ENCODE measurements around the gene BRICD5. TPM values are rescaled to one million over a fixed set of nuclear protein-coding genes. Genes with fewer than 3 reads are reported as not detected.
A peak's percentile ranks its signal among the peaks of the same experiment; 100 is the strongest.

Gene BRICD5
- polyA plus RNA-seq, 3 donors from 2014 or later, result 0.10 to 0.36 TPM; not detected in 1

- H3K9me3 Mint-ChIP-seq, result no peaks in the 10 kb centered on the region
- DNase-seq, result no peak
These were observed 14.3 kb downstream of the BRICD5 start, which contains the start of gene CASKIN1 for GRCh38 chr16:2196162-2196980. TSS of gene CASKIN1 (minus strand) at chr16:2196605. CDS start at chr16:2196432, 173 bp downstream.

GRCh38 chr16:2195322-2196161 lies 15.1 kb downstream of the BRICD5 start:
- Mint-ChIP-seq H3K9me3 (no peaks in the 10 kb centered on the region), H3K36me3 (peaks cover 0 to 4% (median 0%) of the 10 kb centered on the region in 3 donors), H3K27me3 (ENCODE audit: low read depth in 3 of 3) (peaks cover 4 to 18% (median 10%) of the 10 kb centered on the region in 3 donors), H3K4me1 (peaks cover 0 to 5% of the 10 kb centered on the region in 2 donors), H3K4me3 (peak overlapping the region in 3 of 5 donors; percentile 2 to 21 (median 21)), H3K27ac (no peak overlapping the region)
- DNase-seq, result no peak

More at GRCh38 chr16:2196162-2196980, 14.3 kb downstream of the BRICD5 start, which contains the start of gene CASKIN1:
- Mint-ChIP-seq H3K27me3 (ENCODE audit: low read depth in 3 of 3) (peaks cover 4 to 18% (median 10%) of the 10 kb centered on the region in 3 donors), H3K4me1 (peaks cover 0 to 5% of the 10 kb centered on the region in 2 donors), H3K4me3 (peak within 1 kb of the TSS; percentile 15 to 62 (median 49)), H3K27ac (no peak within 1 kb of the TSS), H3K36me3 (peaks cover 0 to 5% (median 0%) of the 10 kb centered on the region in 3 donors)

GRCh38 chr16:2194852-2195321 lies 15.8 kb downstream of the BRICD5 start:
- peak overlapping the region in 3 of 5 donors; percentile 33 to 41 (median 39) for H3K4me3 Mint-ChIP-seq
- no peaks in the 10 kb centered on the region for H3K36me3 Mint-ChIP-seq
- H3K9me3 Mint-ChIP-seq, result no peaks in the 10 kb centered on the region
- peaks cover 0 to 5% of the 10 kb centered on the region in 2 donors for H3K4me1 Mint-ChIP-seq
- no peak overlapping the region for H3K27ac Mint-ChIP-seq
- H3K27me3 Mint-ChIP-seq (ENCODE audit: low read depth in 3 of 3), result peaks cover 4 to 18% (median 10%) of the 10 kb centered on the region in 3 donors
- DNase-seq, result peak; percentile 28 to 47 (median 45)

DNA sequence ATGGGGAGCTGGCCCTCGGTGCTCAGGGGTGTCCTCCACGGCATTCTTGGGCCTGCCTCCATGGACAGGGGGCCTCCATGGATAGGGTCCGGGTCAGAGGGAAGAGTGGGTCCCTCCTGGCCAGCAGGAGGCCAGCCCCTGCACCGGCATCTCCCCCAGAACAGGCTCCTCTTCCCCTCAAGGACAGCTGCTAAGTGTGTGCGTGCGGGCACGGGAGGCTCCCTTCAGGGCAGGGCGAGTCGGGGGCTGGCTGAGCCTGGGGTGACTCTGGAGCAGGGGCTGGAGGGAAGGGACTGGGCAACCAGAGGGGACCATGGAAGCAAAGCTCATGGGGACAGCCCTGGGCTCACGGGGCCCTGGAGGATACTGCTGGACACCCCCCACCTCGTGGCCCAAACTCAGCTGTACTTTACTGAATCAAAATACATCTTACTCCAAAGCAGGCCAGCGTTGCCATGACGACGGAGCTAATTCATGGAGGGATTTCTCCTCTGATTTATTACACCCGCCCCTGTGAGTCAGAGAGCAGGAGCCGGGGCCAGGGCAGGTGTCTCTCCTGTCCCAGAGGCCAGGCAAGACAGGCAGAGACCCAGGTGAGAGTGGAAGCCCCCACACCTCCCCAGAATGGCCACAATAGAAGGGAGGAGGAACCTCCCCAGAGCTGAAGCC lies 16.4 kb downstream of the BRICD5 start:
- Mint-ChIP-seq H3K4me3 (peak overlapping the region in 1 of 5 donors; percentile 41), H3K36me3 (no peaks in the 10 kb centered on the region), H3K4me1 (peaks cover 0 to 5% of the 10 kb centered on the region in 2 donors), H3K9me3 (no peaks in the 10 kb centered on the region), H3K27ac (no peak overlapping the region), H3K27me3 (ENCODE audit: low read depth in 3 of 3) (peaks cover 4 to 18% (median 10%) of the 10 kb centered on the region in 3 donors)
- DNase-seq, result no peak

- peaks cover 0 to 5% (median 5%) of the 10 kb centered on the region in 3 donors for H3K27me3 Mint-ChIP-seq (ENCODE audit: low read depth in 3 of 3)
- peaks cover 0 to 2% of the 10 kb centered on the region in 2 donors for H3K4me1 Mint-ChIP-seq
These were observed 19.3 kb downstream of the BRICD5 start for GRCh38 chr16:2191446-2191706.

GRCh38 chr16:2190659-2191445 lies 19.8 kb downstream of the BRICD5 start:
- Mint-ChIP-seq H3K4me1 (peaks cover 0 to 2% of the 10 kb centered on the region in 2 donors), H3K27me3 (ENCODE audit: low read depth in 3 of 3) (peaks cover 0 to 5% (median 5%) of the 10 kb centered on the region in 3 donors)

More at GRCh38 chr16:2191446-2191706, 19.3 kb downstream of the BRICD5 start:
- Mint-ChIP-seq H3K36me3 (no peaks in the 10 kb centered on the region), H3K4me3 (no peak overlapping the region), H3K9me3 (no peaks in the 10 kb centered on the region), H3K27ac (no peak overlapping the region)
- DNase-seq, result no peak

DNA sequence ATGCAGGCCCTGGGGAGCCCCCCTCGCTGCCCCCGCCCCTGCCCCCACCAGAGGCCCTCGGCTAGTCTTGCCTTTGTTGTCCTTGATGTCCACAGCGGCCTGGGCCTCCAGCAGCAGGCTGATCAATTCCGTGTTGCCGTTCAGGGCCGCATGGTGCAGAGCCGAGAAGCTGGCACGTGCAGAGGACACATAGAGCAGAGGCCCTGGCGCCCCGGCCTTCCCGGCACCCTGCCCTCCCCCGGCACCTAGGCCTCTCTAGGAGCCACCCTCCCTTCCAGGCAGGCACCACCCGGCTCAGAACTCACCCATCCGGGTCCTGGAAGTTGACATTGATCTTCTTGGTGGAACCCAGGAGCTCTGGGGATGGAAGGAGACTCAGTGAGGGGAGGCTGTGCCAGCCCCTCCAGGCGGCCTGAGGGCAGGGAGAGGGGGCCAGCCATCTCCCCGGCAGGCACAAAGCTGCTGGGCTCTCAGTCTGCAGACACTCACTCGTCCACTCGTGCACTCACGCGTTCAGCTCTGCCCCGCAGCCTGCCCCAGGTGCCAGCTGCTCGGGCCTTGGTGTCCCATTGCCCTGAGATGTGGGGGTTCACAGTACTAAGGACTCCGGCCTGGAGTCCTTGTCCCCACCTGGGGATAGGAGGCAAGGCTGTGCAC lies 20.5 kb downstream of the BRICD5 start:
- no peak overlapping the region for H3K4me3 Mint-ChIP-seq
- H3K27ac Mint-ChIP-seq, result no peak overlapping the region
- DNase-seq, result no peak
- H3K27me3 Mint-ChIP-seq (ENCODE audit: low read depth in 3 of 3), result peaks cover 0 to 5% (median 5%) of the 10 kb centered on the region in 3 donors
- peaks cover 0 to 2% of the 10 kb centered on the region in 2 donors for H3K4me1 Mint-ChIP-seq
- H3K9me3 Mint-ChIP-seq, result no peaks in the 10 kb centered on the region
- no peaks in the 10 kb centered on the region for H3K36me3 Mint-ChIP-seq

More at GRCh38 chr16:2190659-2191445, 19.8 kb downstream of the BRICD5 start:
- no peak for DNase-seq
- Mint-ChIP-seq H3K4me3 (no peak overlapping the region), H3K27ac (no peak overlapping the region), H3K36me3 (no peaks in the 10 kb centered on the region), H3K9me3 (no peaks in the 10 kb centered on the region)

DNA sequence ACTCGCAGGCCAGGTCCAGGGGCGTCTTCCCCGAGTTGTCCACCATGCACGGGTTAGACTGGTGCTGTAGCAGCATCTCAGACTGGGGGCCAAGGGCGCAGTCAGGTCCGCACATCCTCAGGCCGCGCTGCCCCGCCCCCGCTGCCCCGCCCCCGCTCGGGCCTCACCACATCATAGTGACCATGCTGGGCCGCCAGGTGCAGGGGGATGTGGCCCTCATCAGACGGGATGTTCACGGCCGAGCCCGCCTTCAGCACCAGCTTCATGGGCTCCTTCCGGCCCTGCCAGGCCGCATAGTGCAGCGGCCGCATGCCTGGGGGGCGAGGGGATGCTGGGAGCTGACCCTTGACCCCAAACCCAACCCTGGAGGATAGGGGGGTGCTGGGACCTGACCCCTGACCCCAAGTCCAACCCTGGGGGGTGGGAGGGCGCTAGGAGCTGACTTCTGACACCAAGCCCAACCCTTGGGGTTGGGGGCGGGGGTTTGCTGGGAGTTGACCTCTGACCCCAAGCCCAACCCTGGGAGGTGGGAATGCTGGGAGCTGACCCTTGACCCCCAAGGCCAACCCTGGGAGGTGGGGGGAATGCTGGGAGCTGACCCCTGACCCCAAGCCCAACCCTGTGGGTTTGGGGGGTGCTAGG lies 21.3 kb downstream of the BRICD5 start:
- no peaks in the 10 kb centered on the region for H3K9me3 Mint-ChIP-seq
- no peak overlapping the region for H3K4me3 Mint-ChIP-seq
- no peak for DNase-seq
- H3K36me3 Mint-ChIP-seq, result no peaks in the 10 kb centered on the region
- H3K4me1 Mint-ChIP-seq, result no peaks in the 10 kb centered on the region
- peaks cover 0 to 5% (median 2%) of the 10 kb centered on the region in 3 donors for H3K27me3 Mint-ChIP-seq (ENCODE audit: low read depth in 3 of 3)
- H3K27ac Mint-ChIP-seq, result no peak overlapping the region

GRCh38 chr16:2188395-2188794 lies 22.3 kb downstream of the BRICD5 start:
- Mint-ChIP-seq H3K27me3 (ENCODE audit: low read depth in 3 of 3) (peaks cover 0 to 2% (median 2%) of the 10 kb centered on the region in 3 donors), H3K4me3 (no peak overlapping the region), H3K27ac (no peak overlapping the region), H3K4me1 (no peaks in the 10 kb centered on the region), H3K36me3 (no peaks in the 10 kb centered on the region), H3K9me3 (no peaks in the 10 kb centered on the region)
- DNase-seq, result no peak

DNA sequence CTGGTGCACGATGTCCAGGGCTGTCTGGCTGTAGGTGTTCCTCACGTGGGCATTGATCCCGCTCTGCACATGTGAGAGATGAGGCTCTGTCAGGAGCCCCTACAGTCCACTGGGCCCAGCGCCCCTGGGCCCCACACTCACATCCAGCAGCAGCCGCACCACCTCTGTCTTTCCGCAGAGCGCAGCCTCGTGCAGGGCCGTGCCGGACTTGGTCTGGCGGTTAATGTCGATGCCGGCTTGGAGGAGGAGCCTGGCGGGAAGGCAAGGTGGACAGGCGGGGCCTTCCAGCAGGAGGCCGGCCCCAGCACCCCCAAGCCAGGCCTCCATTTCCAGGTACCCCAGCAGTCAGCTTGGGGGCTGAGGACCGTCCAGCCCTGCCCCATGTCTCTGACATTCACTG lies 23.5 kb downstream of the BRICD5 start:
- no peak overlapping the region for H3K27ac Mint-ChIP-seq
- H3K27me3 Mint-ChIP-seq (ENCODE audit: low read depth in 3 of 3), result peaks cover 0 to 1% (median 0%) of the 10 kb centered on the region in 3 donors
- DNase-seq, result no peak
- H3K4me1 Mint-ChIP-seq, result peaks cover 0 to 1% of the 10 kb centered on the region in 2 donors
- H3K4me3 Mint-ChIP-seq, result no peak overlapping the region
- no peaks in the 10 kb centered on the region for H3K9me3 Mint-ChIP-seq
- H3K36me3 Mint-ChIP-seq, result no peaks in the 10 kb centered on the region

- DNase-seq, result no peak
- Mint-ChIP-seq H3K27me3 (ENCODE audit: low read depth in 3 of 3) (peaks cover 0 to 1% (median 0%) of the 10 kb centered on the region in 3 donors), H3K9me3 (no peaks in the 10 kb centered on the region), H3K4me3 (no peak overlapping the region), H3K36me3 (no peaks in the 10 kb centered on the region), H3K4me1 (peaks cover 0 to 4% of the 10 kb centered on the region in 2 donors), H3K27ac (no peak overlapping the region)
These were observed 24.2 kb downstream of the BRICD5 start for GRCh38 chr16:2186505-2186904.

GRCh38 chr16:2186064-2186463 lies 24.6 kb downstream of the BRICD5 start:
- Mint-ChIP-seq H3K4me3 (no peak overlapping the region), H3K27ac (no peak overlapping the region), H3K4me1 (peaks cover 0 to 4% of the 10 kb centered on the region in 2 donors), H3K9me3 (no peaks in the 10 kb centered on the region), H3K27me3 (ENCODE audit: low read depth in 3 of 3) (peaks cover 0 to 1% (median 0%) of the 10 kb centered on the region in 3 donors), H3K36me3 (no peaks in the 10 kb centered on the region)
- DNase-seq, result no peak
